HG03108 (cell line): ENCODE results near the gene LDAH.

Experiments used
- ATAC-seq: cut with Tn5 transposase; IDR thresholded peaks from one replicate; pipeline ENCODE4 v1.9.1; 2021; ENCODE audit warnings: moderate library complexity; ENCODE audit not compliant: unreplicated experiment

The LDAH gene

DNA sequence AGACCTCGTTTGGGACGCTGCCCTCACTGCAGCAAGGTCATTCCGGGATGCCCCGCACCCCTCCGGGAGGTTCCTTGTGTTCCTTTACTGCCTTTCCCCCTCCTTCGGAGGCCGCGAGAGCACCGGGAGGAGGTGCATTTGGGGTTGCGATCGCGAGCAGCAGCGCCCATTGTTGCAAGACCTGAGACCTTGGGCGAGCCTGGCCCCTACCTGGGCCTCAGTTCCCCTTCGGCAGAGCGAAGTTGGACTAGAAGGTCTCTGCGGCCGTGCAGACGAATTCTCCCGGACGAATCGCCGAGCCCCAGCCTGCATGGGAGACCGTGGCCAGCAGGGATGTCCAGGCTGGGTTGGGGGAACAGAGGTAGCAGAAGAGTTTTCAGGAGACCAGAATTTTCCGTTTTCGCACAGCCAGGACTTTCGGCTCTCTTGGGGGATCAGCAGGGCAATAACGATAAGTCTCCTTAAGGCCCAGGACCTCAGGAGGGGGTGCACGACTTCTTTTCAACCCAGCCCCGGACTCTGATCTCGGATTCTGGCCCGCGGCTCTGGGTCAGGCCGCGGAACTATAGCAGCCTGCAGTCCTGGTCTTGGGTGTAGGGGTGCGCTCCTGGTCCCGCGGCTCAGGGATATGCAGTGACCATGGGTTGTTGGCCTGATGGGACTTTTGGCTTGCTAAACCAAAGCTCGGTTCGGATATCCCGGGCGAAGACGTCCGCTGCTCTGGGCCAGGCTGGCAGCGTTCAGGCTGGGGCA lies 153.2 kb downstream of the LDAH start:
- ATAC-seq = no peak

DNA sequence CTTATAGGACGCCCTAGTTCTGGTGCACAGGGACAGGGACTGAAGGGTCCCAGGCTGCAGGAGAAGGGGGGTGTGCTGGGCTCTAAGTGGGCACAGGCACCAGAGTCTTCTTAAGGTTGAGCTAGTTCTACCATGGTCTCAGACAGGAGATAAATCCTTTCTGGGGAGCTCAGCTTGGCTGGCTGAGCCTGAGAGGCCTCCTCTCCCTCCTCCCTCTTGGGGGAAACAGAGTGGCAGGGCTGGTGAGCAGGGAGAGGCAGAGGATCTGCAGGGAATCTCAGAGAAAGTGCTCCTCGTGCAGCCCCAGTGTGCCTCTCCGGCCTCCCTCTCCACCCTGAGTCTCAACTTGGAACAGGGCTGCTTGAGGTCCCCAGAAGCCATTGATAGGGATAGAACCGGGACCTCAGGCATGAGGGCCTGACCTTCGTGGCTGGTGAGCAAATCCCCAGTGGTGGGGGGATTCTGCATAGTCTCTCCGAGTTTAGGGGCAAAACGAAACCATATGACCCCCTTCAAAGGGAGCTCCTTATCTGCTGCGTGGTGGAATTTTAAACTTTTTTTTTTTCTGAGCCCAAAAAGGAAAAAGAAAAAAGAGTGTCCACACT lies 153.9 kb downstream of the LDAH start:
- ATAC-seq = no peak

DNA sequence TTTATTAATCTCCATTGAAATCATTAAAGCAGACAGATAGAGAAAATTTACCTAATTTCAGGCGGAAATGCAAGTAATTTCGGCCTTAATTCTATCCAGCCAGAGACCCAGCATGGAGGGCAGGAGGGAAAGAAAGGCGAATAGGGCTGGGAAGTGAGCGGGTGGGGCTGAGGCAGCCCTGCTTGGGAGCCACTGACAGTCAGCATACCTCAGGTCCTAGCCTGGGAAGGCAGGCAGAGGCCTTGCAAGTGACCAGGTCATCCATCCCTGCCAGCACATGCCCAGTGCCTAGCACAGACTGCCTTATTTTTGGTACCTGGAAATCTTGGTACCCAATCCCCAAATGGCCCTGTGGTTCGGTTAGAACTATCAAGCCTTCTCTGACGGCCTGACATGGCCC lies 154.4 kb downstream of the LDAH start:
- no peak for ATAC-seq

DNA sequence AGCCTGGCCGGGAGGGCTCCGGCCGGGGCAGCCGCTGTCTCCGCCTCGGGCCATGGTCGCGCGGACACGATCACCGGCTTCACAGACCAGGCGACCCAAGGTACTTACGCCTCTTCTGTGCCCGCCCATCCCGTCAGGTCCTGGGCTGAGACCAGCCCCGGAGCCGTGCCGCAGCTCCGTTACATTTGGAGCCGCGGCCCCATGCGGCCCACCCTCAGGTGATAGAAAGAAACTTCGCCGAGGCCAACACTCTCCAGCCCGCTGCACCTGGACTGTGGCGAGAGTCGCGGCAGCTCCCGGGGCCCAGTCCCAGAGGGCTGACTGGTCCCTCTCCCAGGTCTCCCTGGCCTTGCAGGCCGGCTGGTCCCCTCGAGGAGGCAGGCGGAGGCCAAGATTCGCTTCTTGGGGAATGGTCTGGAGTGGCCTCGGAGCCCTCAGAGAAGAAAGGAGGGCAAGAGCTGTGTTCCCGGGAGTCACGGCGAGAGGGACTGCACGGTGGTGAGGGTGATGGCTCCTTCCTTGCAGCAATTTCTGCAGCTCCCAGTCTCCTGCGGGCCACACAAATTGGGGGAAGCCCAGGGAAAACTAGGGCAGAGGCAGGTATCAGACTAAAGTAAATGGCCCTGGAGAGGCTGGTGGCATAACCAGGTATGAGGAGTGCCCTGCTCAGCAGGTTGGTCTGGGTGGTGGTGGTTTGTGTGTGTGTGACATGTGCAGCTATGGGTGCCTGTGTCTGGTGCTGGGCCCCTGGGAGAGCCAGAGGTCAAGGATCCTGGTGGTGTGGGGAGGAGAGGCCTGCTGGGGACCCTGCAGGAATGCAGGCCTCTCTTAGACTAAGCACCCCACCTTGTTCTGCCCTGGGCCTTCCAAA lies 155.1 kb downstream of the LDAH start:
- ATAC-seq = no peak

DNA sequence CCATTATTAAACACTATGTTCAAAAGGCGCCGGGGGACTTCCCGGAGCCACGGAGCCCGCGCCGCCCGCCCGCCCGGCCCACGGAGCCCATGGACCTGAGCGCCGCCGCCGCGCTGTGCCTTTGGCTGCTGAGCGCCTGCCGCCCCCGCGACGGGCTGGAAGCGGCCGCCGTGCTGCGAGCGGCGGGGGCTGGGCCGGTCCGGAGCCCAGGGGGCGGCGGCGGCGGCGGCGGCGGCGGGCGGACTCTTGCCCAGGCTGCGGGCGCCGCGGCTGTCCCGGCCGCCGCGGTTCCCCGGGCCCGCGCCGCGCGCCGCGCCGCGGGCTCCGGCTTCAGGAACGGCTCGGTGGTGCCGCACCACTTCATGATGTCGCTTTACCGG lies 155.8 kb downstream of the LDAH start:
- no peak for ATAC-seq

DNA sequence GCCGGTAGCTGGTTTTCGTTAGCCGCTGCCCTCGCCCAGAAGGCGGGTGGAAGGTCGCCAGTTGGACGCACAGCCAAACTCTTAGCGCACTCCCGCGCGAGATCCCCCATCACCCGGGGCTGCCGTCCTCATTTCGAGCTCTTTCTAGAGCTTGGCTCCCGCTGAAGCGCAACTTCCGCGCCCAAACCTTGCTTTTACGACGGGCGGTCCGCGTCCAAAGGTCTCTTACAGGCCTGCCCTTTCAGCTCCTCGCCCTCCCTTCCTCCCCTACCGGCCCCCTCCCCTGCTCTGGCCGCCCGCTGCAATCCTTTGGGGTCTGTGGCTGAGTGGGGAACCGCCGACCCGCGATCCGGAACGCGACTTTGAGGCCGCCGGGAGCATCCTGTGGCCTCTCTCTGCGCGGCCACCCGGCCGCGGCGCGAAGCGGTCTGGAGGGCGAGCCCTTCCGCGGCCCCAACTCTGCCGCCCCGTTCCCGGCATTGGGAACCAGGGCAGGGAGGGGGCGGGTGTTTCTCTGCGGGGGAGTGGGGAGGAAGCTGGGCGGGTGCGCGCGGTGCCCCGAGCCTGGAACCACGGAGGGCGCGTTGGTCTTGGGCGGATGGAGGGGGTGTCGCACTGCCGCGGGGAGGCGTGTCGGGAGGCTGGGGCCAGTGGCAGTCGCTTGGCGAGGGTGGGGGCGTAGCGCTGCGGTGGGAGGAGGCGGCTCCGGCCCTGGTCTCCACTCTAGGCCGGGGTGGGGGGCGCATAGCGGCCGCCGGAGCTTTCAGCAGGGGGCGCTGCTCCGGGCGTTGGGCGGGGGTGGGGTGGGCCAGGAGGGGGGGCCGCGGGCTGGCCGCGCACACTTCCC lies 156.4 kb downstream of the LDAH start, which contains the start of gene GDF7:
Gene GDF7 (plus strand): TSS at position 841 of the 847 bp plus-strand sequence. CDS start 96 bp downstream, outside the sequence.
- no peak for ATAC-seq

DNA sequence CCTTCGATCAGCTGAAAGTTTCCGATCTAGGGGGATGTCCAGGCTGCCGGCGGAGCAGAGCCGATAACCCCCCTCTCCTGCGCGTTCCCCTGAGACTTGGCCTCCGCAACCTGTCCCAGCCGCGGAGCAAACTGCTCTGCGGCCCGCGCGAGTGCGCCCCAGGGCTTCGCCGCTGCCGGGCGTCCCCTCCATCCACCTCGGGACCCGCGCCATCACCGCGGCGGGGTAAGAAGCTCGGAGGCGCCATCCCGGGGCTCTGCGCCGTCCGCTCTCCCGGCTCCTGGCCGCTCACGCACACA lies 156.9 kb downstream of the LDAH start:
- ATAC-seq = no peak

DNA sequence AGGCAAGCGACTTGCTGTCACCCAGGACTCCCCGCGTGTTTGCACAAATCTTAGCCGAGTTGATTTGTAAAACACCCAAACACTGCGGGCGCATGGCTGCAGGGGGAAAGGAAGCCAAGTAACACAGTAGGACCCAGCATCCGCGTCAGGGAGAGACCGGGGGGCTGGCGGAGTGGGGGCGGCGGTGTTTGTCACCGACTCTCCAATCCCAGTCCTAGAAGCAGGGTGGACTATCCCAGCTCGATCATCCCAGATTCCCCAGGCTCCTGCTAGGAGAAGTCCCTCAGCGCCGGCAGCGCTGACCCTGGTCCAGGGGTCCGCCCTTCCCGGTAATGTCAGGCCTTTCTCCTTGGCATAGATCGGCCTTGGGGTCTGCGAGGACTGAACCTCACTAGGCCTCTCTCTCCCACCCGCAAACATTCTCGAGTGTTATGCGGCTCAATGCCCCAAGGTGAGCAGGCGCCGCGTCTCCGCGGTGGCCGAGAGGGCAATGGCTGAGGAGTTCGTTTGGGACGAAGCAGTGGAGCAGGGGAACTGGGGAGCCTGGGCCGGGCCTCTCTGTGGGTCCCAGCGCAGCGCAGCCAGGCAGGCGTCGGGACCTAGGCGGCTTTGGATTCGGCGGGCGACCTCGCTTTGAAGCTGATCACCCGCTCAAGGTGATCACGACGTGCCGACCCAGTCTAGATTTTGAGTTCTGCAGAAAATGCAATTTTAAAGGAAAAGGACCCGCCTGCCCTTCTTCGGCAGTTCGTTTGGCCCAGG lies 157.5 kb downstream of the LDAH start:
- no peak for ATAC-seq

DNA sequence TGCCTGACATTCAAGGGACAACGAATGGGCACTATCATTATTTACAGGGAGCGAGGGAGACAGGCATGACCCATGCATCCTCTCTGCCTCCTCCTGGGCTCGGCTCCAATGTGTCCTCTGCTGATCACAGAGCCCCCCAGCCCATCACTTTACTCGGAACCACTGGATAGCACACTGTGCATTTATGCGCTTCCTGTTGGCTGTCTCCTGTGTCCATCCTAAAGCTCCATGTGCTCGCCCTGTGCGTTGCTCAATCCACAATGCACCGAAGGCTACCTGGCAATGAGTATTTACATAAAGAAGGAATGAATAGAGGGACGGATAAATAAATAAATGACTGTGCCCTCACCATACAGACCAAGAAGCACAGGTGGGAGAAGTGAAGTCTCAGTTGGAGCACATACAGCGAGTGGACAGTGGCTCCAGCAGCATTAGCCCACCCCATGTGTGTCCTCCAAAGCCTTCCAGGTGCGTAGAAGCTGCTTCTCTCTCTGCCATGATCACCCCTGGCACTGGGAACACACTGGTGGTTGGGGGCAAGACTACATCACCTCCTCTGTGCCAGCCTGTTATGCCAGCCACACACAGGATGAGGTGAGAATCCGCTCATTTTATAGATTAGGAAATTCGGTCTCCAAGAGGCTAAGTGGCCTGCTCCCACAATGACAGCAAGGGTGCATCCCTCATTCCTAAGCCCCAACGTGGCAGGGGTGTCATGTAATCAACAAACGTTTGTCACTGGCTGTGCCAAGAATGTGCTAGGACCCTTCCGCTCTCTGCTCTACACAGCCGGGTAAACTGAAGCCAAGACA lies 158.3 kb downstream of the LDAH start:
- ATAC-seq = no peak

DNA sequence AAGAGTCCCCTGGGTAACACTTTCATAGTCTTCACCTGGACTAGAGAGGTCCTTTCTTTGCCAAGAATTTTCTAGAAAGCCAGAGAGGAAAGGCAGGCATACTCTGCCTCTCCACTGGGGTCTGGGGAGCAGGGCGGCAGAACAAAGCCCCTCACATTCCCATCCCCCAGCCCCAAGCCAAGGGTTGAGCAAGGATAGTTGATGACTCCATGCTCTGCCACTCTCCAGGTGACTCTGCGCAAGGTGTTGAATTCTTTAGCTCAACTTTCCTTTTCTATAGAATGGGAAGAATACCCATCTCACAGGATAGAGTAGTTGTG lies 158.9 kb downstream of the LDAH start:
- ATAC-seq = no peak

DNA sequence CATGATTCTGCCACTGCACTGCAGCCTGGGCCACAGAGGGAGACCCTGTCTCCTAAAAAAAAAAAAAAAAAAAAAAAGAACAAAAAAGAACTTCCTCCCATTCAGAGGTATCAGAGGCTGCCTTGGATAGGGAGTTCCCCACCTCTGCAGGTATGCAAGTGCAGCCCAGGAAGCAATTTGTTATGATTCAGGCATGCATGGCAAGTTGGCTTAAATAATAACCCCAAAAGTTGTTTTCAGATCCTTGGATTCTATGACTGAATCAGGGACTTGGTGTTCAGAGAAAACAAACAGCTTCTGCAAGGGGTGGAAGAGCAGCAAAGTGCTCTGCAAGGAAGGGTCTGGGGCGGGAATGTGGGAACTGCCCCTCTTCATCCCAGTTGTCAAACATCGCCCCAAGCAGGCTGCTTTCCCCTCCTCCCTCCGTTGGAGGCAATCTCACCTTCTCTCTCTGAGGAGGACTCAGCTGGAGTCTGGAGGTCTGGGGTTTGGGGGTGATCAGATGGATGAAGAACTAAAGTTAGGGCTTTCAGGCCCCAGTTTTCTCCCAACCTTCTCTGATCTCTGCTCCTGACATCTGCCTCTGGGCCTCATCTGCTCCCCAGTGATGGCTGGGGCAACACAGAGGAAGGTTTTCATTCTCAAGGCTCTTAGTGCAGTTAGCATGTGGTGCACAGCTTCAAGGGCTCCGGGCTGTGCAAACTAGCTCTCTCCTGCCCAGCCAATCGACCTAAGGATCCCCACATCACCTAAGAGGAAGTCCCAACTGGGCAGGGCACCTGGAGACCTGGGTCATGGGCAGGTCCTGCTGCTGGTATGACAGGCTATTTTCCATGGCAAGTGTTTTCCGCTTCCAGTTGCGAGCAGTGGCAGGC lies 159.5 kb downstream of the LDAH start:
- ATAC-seq = no peak

DNA sequence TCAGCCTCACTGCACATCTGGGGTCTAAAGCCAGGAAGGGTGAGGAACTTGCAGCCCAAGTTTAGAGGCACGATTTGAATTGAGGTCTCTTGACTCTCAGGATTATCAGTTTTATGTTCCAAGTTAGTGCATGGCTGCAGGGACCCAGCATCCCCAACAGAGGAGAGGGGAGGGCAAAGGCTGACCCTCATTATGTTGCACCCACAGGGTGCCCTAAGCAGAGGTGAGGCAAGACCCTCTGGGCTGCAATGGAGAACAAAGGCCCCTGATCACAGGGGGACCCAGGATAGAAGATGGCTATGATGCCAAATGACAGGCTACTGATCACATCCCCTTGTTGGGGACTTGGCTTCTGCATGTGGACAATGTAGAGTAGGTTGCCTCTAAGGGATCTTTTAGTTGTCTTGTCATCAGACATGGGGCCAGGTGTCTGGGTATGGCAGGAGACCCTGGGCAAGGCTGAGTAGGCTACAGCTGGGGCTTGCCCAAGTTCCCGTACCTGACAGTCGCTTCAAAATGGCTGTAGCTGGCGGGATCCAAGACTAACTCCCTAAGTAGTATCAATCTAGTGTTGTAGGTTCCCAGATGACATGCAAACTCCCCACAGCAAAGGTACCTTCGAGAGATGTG lies 160.5 kb downstream of the LDAH start:
- ATAC-seq = no peak

DNA sequence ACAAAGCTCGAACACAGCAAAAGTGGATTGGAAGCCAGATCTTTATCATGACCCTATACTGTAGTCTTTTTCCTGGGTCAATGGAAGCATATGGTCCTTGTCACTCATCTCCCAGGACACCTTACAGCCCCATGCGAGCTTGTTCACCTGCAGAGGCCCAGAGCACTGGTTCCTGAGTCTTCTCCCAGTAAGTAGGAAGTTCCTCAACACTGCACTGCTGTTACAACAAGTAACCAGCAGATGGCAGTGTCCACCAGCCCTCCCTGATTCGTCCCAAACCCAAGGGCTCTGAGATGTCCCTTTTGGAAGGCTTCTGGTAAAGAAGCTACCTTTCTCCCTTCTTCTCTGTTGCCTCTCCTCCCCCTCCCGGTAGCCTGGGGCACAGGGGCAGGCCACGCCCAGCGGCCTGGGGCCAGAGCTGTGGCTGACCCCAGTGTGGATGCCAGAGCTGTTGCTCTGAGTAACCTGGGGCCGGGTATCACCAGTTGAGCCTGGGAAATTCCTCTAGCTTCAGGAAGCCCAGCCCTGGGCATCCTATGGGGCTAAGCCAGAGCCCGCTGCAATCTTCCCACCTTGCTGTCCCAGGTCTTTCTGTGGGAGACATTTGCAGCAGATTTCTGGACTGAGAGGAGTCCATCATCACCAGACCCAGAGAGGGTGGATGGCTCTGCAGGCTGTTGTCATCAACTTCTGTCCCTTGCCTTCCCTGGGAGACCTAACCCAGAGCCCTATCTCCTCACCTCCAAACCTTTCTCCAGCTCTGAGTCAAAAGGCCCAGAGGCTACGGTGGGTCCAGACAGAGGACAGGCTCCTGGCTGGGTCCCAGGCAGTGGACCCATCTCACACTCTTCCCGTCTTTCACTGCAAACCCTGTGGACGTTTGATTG lies 161.2 kb downstream of the LDAH start:
- ATAC-seq = no peak

DNA sequence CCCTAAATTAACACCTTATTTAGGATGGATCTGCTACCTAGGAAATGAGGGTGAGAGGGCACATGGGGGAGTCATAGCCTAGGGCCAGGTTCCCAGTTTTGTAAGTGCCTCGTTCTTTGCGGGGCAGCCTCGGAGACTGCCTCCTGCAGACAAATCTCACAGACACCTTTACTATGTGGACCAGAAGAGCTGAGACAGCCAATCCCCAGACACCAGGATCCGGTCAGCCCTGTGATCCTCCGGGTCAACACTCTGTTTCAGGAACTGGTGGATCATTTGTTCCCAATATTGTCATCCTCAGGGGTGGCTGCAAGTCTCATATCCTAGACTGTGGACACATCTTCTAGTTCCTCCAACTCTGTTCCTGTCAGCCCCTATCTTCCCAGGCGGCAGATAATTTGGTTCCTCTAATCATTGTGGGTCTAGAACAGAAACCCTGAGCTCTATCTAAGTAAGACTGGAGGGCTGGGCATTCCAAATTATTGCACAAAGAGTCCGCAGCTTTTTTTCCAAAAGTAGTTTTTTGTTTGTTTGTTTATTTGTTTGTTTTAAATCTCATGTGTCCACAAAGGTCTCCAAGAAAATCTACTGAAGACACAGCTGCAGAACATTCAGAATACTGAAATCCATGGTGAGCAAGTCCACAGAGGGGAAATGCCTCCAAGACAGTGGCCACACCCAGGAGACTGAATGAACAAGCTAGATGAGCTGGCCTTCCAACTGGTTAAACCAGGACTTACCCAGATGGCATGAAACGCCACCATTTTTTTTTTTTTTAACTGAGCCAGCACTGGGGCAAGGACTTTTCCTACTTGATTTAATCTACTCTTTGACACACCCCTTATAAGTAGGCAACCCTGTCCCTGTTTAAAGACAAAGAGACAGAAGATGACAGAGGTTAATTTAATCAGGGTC lies 162.1 kb downstream of the LDAH start:
- no peak for ATAC-seq

DNA sequence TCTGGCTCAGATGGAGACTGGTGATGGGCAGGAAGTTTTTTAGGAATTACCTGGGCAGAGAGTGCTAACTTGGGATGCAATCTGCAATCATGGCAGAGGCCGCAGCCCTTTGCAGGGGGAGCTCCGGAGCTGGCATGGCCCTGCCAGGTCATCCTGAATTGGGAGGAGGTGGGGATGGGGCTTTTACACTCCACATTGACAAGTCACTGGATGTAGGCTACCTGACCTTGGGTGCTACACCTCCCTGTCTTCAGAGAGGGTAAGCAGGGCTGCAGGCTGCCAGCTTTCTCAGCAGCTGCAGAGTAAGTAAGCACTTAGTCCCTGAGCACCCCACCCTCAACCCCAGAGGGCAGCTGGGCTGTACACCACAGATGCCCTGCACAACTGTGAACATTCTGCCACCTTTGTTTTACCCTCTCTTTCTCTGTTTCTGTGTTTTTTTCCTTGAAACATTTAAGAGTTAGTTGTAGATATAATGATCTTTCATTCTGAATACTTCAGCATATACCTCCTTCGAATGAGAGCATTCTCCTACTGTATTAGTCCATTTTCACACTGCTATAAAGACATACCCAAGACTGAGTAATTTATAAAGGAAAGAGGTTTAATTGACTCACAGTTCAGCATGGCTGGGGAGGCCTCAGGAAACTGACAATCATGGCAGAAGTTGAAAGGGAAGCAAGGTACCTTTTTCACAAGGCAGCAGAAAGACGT lies 165.2 kb downstream of the LDAH start:
- ATAC-seq = no peak

DNA sequence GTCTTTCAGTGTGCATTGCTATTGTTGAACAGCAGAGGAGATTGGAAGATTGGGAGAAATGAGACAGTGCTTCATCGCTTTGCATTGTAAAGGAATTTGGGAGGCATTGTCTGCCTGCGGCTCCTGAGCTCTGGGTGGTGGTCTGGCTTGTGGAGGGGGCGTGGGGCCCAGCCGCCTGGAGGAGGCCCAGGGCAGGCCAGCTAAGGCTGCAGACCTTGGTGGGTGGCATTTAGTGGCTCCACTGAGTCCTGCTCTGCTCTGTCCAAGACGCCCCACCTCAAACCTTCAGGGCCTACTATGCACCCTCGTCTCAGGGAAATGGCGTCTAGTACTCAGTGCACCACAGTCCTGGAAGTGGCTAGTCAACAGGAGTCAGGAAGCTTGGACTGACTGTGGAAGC lies 166.3 kb downstream of the LDAH start:
- no peak for ATAC-seq
